NT2/D1 (cell line): ENCODE results near the gene ITPRIP.

Experiments
- YY1 ChIP-seq: IDR thresholded peaks from 2 replicates; pipeline ENCODE4 v1.6.1; 2011; ENCODE audit not compliant: insufficient read length, insufficient read depth
- ZNF274 ChIP-seq: IDR thresholded peaks from 2 replicates; pipeline ENCODE4 v1.6.1; 2011; ENCODE audit warnings: mild to moderate bottlenecking, low read depth, low read length

DNA sequence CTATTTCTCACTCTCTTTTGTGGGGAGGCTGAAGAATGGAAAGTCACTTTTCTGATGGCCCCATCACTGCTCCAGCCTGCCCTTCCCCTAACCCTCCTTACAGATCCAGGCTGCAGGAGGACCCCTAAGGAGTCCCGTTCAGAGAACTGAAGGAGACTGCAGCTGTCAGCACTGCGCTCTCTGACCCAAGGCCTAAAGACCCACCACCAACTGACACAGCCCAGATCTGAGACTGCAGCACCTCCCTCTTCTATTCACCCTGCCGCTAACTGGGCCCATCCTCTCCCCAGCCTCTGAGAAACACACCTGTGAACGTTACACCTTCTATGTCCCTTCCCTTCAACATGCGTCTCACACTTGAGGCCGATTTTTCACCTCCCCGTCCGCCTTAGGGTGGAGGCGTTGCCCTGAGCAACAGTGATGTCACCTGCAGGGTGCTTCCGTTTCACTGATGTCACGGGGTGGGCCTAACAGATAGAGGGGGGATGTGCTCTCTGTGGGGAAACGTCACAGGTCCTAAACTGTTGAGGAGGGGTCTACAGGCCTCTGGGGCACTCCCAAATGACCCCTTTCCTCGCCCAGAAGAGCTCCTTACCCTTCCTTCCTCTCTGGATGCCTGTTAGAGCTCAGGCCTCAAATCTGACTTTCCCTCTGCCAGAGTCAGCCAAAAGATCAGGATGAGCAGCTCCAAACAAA is 5.1 kb downstream of the ITPRIP start:
- TF ChIP-seq ZNF274 (no peak), YY1 (no peak)
